HG03378 (cell line): ENCODE results near the gene ABCF3.

ENCODE experiments used
- ATAC-seq: cut with Tn5 transposase; IDR thresholded peaks from one replicate; pipeline ENCODE4 v1.9.1; 2021; ENCODE audit warnings: mild to moderate bottlenecking, moderate library complexity; ENCODE audit not compliant: unreplicated experiment

The ABCF3 gene

GRCh38 chr3:184166671-184167070 lies 19.3 kb upstream of the ABCF3 start:
- no peak for ATAC-seq

DNA sequence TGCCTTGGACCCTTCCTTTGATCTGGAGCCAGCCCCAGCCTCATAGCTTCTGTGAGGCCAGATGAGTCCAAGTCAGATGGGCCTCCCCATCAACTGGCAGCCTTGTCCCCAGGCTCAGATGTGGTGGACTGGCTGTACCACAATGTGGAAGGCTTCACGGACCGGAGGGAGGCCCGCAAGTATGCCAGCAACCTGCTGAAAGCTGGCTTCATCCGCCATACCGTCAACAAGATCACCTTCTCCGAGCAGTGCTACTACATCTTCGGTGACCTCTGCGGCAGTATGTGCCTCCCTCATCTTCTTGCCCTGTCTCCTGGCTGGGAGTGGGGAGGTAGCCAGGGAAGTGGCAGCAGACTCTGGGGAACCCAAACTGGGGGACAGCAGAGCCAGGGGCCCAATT lies 18.2 kb upstream of the ABCF3 start:
- ATAC-seq, result no peak

DNA sequence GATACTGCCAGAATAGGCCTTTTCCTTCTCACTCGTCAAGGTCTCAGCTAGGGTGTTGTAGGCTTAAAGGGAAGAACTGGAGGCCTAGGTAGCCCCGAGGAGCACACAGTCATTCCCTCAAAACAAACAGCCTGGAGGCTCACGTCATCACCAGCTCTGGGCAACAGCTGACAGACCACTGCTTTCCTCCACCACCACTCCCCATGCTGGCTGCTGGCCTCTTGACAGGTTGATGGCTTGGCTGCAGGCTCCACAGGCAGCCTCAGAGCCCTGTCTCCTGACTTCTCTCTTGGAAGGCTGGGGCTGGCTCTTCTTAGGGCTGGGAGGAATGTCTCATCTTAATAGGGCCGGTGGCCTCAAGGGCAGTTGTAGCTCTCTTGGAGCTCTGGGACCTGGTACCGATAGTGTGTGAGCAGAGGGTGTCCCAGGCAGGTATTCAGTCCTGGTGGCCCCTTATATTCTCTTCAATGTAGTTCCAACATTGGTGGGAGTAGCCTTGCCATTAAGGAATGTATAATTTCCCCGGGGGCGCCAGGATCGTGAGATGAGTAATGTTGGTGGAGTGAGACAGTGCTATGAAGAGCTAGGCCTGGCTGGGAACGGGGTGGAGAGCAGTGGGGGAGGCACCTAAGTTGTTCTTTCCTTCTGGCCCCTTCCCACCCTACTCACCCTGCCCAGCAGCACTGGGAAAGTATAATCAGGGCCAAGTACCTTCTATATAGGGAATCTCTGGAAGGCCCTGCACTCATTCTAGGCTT lies 17.5 kb upstream of the ABCF3 start:
- no peak for ATAC-seq

DNA sequence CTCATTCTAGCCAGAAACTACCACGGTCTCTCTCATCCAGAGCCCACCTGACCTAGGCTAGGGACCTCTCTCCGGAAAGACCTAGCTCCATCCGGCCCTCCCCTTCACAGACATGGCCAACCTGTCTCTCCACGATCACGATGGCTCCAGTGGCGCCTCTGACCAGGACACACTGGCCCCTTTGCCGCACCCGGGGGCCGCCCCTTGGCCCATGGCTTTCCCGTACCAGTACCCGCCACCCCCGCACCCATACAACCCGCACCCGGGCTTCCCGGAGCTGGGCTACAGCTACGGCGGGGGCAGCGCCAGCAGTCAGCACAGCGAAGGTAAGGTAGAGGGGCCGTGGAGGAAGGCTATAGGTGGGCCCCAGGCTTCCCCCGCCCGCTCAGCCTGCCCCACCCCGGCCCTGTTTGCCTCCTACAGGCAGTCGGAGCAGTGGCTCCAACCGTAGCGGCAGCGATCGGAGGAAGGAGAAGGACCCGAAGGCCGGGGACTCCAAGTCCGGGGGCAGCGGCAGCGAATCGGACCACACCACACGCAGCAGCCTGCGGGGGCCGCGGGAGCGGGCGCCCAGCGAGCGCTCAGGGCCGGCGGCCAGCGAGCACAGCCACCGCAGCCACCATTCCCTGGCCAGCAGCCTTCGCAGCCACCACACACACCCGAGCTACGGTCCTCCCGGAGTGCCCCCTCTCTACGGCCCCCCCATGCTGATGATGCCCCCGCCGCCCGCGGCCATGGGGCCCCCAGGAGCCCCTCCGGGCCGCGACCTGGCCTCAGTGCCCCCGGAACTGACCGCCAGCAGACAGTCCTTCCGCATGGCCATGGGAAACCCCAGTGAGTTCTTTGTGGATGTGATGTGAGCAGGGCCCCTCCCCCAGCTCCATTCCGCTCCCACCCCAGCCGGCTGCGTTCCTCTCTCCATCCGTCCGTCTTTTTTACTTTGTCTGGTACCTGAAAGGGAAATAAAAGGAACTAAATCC lies 15.8 kb upstream of the ABCF3 start:
- no peak for ATAC-seq

DNA sequence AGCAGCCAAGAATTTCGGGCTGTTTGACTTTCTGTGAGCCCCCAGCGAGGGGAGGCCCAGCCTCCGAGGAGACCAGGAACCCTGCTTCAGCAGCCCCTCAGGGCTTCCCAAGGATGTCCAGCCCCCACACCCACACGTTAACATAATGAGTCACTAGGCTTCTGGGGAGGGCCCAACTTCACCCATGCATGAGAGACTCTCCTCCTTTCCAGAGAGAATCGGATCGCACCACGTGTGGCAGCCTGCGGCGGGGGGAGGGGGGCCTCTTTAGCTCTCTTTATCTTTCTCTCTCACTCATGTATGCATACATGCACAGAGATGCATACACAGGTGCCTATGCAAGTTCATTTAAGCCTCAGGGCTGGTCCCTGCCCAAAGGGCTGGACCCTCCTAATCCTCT lies 14.4 kb upstream of the ABCF3 start:
- no peak for ATAC-seq

DNA sequence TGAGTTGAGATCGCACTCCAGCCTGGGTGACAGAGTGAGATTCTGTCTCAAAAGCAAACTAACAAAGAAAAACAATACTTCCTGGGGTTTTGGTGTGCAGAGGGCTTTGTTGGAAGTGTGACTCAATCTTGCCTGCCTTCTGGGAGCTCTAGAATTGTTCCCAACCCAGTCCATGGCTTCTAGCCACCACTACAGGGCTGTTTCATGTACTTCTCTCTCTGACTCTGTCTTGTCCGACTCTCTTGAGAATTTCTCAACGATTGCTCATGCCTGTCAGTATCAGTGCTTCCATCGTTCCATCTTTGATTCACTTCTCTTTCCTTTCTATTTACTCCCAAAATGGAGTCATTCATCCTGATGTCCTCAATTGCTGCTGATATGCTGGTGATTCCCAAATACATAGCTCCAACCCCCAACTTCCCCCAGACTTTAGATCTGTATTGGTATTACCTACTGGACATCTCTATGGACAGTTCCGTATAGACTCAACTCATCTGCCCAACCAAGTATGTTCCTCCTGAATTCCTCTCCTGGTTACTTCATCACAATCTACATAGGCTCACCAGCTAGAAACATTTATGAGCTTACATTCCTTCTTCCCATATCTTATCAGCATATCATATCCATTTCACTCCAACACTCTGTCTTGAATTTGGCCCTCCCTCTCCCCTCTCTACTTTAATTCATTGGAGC lies 13.2 kb upstream of the ABCF3 start:
- ATAC-seq, result no peak

GRCh38 chr3:184173374-184173722 lies 12.7 kb upstream of the ABCF3 start:
- ATAC-seq, result no peak

DNA sequence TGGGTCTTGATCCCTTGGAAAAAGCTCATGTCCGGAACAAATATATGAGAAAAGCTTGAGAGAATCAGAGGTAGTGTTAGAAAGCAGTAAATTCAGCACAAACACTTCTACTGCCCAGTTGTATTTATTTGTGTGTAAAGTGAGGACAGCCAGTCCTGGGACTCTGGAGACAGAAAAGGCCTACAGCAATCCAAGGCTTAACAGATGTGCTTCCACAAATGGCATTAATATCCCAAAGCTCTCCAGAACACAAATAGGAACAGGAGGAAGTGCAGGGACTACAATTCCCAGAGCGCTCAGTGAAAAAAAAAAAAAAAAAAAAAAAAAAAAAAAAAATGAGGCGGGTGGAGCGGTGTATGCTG lies 11.7 kb upstream of the ABCF3 start:
- no peak for ATAC-seq

GRCh38 chr3:184174646-184175492 lies 11.1 kb upstream of the ABCF3 start, which contains the start of gene AP2M1:
Gene AP2M1 (plus strand): TSS chr3:184174855. CDS start chr3:184176994, 2,139 bp downstream.
- ATAC-seq, result peak; percentile 94

GRCh38 chr3:184175506-184175905 lies 10.5 kb upstream of the ABCF3 start:
- no peak for ATAC-seq

DNA sequence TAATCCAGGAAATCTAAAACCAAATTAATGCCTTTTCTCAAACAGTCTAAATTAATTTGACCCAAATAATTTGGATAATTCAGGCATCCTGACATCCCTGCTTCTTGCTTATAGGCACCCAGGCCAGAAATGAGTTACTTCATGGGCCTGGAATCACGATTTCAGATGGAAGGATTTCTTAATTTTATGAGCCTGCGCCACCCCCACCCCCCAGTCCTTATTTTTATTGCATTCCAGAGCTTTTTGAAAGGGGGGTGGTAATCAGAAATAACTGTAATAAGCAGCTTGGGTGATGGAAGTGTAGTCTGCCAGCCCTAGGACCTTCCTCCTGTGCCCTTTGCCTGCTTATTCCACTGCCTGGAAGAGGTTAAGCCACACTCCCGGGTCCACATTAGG lies 10.0 kb upstream of the ABCF3 start:
- no peak for ATAC-seq

- ATAC-seq, result no peak
Measured at GRCh38 chr3:184176377-184177330, 9.3 kb upstream of the ABCF3 start.

GRCh38 chr3:184177331-184177731 lies 8.7 kb upstream of the ABCF3 start:
- no peak for ATAC-seq

DNA sequence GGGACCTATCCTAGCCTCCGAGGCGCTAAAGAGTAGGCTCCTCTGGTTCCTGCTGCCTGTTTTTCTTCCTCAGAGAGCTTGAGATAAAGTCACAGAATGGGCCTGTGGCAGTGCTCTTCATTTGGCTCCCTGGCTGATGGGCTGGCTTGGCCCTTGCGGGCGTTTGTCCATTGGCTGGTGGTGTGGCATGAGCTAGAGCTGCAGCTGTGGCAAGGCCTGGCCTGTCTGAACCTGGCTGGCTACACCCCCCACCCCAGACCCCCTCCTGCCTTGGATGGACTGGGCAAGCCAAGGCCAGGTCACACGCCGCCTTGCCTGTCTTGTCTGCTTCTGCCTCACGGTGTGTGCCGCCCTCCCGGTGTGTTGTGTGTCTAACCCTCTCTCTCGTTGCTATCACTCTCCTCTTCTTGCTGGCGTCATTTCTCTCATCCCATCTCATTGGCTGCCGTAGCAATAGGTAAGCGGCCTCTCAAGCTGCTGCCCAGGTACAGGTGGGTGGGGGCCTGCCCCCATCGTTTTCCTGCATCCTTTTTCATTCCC lies 8.2 kb upstream of the ABCF3 start:
- no peak for ATAC-seq

DNA sequence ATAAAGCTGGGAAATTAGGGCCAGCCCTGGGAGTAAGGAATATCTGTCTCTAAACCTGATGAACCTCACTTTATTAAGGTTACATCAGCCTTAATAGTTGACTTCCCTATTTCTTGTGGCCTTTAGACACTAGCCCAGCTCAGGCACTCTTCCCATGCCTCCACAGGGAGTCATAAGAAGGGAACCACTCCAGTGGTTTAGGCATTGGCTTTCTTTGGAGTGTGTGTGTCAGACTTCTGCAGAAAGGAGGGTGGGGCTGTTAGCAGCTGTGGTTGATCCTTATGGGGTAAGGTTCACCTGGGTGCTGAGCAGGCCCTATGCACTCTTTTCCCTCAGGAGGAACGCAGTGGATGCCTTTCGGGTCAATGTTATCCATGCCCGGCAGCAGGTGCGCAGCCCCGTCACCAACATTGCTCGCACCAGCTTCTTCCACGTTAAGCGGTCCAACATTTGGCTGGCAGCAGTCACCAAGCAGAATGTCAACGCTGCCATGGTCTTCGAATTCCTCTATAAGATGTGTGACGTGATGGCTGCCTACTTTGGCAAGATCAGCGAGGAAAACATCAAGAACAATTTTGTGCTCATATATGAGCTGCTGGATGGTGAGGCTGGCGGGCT lies 7.4 kb upstream of the ABCF3 start:
- no peak for ATAC-seq

GRCh38 chr3:184180165-184180564 lies 5.8 kb upstream of the ABCF3 start:
- ATAC-seq, result no peak

GRCh38 chr3:184181596-184181995 lies 4.4 kb upstream of the ABCF3 start:
- ATAC-seq, result no peak

- no peak for ATAC-seq
Measured at GRCh38 chr3:184183679-184184078, 2.3 kb upstream of the ABCF3 start.
